ENCODE results near the gene CCDC7.

Gene CCDC7

DNA sequence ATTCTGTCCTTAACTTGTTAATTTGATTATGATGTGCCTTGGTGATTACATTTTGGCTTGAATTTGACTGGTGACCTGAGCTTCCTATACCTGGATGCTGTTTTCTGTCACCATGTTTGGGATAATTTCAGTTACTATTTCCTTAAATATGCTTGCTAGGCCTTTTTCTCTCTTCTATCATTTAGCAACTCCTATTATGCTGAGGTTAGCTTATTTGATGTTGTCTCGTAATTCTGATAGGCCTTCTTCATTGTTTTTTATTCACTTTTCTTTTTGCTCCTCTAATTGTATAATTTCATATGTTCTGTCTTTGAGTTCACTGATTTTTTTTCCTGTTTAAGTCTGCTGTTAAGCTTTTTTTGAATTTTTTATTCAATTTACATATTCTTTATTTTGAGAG is 327.2 kb downstream of the CCDC7 start:
- no peak for DNase-seq (ENCODE audit: extremely low spot score)
- CTCF ChIA-PET, result interaction anchor here (1.5 kb wide), 1 partner anchor 13 kb away, joined by 3 read pairs; no protein-coding TSS in a partner anchor
- POLR2A ChIA-PET, result no interaction called here
- TF ChIP-seq, protein P1, sequence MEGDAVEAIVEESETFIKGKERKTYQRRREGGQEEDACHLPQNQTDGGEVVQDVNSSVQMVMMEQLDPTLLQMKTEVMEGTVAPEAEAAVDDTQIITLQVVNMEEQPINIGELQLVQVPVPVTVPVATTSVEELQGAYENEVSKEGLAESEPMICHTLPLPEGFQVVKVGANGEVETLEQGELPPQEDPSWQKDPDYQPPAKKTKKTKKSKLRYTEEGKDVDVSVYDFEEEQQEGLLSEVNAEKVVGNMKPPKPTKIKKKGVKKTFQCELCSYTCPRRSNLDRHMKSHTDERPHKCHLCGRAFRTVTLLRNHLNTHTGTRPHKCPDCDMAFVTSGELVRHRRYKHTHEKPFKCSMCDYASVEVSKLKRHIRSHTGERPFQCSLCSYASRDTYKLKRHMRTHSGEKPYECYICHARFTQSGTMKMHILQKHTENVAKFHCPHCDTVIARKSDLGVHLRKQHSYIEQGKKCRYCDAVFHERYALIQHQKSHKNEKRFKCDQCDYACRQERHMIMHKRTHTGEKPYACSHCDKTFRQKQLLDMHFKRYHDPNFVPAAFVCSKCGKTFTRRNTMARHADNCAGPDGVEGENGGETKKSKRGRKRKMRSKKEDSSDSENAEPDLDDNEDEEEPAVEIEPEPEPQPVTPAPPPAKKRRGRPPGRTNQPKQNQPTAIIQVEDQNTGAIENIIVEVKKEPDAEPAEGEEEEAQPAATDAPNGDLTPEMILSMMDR (IDR thresholded peaks at IDR 0.05; ENCODE audit: control extremely low read depth, extremely low read depth, low read depth, missing control alignments), result no peak

GRCh38 chr10:32786968-32787367 is 341.0 kb downstream of the CCDC7 start:
- TF ChIP-seq, protein P1 (IDR thresholded peaks at IDR 0.05; ENCODE audit: control extremely low read depth, extremely low read depth, low read depth, missing control alignments), result no peak
- DNase-seq (ENCODE audit: extremely low spot score), result no peak
- POLR2A ChIA-PET, result no interaction called here
- CTCF ChIA-PET, result interaction anchor here (1.7 to 2.4 kb wide), 2 partner anchors 222 kb away, joined by 7 to 12 read pairs; no protein-coding TSS in a partner anchor

DNA sequence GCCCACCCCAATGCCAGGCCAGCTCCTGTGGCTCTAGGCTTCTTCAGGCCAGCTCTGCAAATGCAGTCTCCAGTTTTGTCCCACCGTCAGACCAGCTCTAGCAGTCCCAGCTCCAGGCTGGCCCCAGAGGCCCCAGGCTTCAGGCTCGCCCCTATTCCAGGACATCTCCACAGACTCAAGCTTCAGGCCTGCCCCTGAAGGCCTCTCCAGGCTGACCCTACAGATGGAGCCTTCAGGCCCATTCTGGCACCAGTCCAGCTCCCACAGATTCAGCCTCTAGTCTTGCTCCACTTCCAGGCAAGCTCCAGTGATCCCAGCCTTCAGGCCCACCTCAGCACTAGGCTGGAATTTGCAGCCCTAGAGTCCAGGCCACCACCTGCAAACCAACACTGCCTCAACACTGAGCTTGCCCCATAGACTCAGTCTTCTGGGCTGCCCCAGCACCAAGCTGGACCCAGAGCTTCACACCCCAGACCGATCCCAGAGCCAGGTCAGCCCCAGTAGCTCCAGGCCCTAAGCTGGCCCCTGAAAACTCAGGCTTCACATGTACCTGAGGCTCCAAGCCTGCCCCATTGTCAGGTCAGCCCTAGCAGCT is 341.8 kb downstream of the CCDC7 start:
- POLR2A ChIA-PET, result no interaction called here
- CTCF ChIA-PET, result interaction anchor here (2.4 kb wide), 1 partner anchor 221 kb away, joined by 12 read pairs; no protein-coding TSS in a partner anchor
- TF ChIP-seq, protein P1 (IDR thresholded peaks at IDR 0.05; ENCODE audit: control extremely low read depth, extremely low read depth, low read depth, missing control alignments), result no peak
- DNase-seq (ENCODE audit: extremely low spot score), result no peak

- no peak for DNase-seq (ENCODE audit: extremely low spot score)
- ChIA-PET POLR2A (no interaction called here), CTCF (interaction anchor here (2.4 kb wide), 1 partner anchor 221 kb away, joined by 12 read pairs; no protein-coding TSS in a partner anchor)
- TF ChIP-seq, protein P1 (IDR thresholded peaks at IDR 0.05; ENCODE audit: control extremely low read depth, extremely low read depth, low read depth, missing control alignments), result no peak
Observed at GRCh38 chr10:32788359-32788758, 342.4 kb downstream of the CCDC7 start.

DNA sequence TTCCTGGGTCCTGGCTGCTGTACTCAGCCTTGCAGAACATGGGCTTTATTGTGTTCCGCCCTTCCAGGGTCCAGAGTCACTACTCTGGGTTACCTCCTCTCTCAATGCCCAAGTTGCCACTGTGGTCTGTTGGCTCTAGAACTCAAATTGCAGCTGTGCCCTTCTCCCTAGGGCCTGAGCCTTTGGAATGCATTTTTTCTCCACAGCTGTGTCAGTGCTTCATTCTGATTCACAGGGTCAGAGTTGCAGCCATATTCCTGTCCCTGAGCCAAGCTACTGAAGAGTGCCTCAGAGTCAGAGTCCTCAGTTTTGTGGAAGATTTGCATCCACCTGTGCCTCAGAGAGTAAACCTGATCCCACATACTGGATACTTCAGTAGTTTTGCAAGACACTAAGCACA is 344.5 kb downstream of the CCDC7 start:
- no peak for DNase-seq (ENCODE audit: extremely low spot score)
- CTCF ChIA-PET, result interaction anchor here (3.4 kb wide), 1 partner anchor 218 kb away, joined by 19 read pairs; no protein-coding TSS in a partner anchor
- TF ChIP-seq, protein P1 (IDR thresholded peaks at IDR 0.05; ENCODE audit: control extremely low read depth, extremely low read depth, low read depth, missing control alignments), result no peak

DNA sequence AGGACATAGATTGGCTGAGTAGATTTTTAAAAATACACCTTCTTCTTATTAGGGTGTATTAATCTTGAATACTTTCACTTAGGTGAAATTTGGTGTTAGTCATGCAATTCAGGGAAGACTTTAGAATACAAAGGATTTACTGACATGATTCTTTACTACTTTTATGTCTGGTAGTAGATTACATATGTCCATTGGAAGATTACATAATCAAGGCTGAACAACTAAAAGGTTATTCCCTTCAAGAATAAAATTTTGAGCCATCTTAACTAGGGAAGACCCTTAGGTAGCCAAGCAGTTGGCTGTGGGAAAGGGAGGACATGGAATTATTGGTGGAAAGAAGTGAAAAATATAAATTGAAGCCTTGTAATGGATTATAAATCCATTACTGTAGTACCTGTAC is 347.1 kb downstream of the CCDC7 start:
- no peak for DNase-seq (ENCODE audit: extremely low spot score)
- ChIA-PET CTCF (interaction anchor here (3.4 kb wide), 1 partner anchor 216 kb away, joined by 19 read pairs; no protein-coding TSS in a partner anchor), POLR2A (no interaction called here)
- TF ChIP-seq, protein P1 (IDR thresholded peaks at IDR 0.05; ENCODE audit: control extremely low read depth, extremely low read depth, low read depth, missing control alignments), result no peak

More for the DNA sequence above, 344.5 kb downstream of the CCDC7 start:
- POLR2A ChIA-PET, result no interaction called here
